Occipital lobe (tissue), 2 donors: Measurements from ENCODE around the gene PRLH. TPM values are rescaled to one million over a fixed set of nuclear protein-coding genes. Genes with fewer than 3 reads are reported as not detected.

ENCODE experiments used
- DNase-seq: peaks from one replicate; lab custom pipeline; 2025; lab: John Stamatoyannopoulos, UW
- total RNA-seq: library from RNA; depleted of rRNA; stranded (reverse); fragments of >200 nt; gene quantifications from one replicate; pipeline ENCODE4 v1.2.3, GENCODE V29; 2014

Gene PRLH, protein sequence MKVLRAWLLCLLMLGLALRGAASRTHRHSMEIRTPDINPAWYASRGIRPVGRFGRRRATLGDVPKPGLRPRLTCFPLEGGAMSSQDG
- total RNA-seq = not detected

DNA sequence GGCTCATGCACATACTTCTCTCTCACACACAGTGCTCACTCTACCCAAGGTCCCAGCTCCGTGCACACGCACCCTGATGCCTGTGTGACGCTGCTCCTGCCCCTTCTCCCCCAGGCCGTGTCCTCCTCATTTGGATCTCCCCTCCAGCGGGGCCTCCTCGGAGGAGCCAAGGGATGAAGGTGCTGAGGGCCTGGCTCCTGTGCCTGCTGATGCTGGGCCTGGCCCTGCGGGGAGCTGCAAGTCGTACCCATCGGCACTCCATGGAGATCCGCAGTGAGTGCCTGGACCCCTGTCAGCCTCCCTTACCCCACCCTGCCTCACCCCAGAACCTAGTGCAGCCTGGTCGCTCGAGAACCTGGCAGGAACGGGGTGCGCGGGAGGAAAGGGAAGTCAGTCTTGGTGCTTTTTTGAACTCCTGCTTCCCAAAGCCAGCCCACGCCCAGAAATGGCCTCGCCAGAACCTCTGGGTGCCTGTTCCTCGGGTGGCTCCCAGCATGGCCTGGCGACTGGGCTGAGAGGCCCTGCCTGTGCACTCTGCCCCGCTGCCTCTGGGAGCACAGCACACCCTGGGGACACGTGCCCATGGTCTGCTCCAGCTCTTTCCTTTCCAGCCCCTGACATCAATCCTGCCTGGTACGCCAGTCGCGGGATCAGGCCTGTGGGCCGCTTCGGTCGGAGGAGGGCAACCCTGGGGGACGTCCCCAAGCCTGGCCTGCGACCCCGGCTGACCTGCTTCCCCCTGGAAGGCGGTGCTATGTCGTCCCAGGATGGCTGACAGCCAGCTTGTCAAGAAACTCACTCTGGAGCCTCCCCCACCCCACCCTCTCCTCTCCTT is at the start of gene PRLH:
PRLH (plus strand) TSS at position 174 of the 835 bp plus-strand sequence; CDS start at position 174, 0 bp downstream.
- no peak for DNase-seq

DNA sequence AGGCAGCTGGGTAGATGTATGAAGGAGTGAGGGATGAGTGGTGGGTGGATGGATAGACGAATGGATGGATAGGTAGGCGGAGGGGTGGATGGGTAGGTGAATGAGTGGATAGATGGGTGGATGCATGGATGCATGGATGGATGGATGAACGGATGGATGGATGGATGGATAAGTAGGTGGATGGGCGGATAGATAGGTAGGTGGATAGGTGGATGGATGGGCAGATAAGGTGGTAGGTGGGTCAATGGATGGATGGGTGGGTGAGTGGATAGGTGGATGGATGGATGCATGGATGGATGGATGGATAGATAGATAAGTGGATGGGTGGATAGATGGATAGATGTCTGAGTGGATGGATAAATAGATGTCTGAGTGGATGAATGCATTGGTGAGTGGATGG is 49.2 kb upstream of the PRLH start:
- DNase-seq = no peak

DNA sequence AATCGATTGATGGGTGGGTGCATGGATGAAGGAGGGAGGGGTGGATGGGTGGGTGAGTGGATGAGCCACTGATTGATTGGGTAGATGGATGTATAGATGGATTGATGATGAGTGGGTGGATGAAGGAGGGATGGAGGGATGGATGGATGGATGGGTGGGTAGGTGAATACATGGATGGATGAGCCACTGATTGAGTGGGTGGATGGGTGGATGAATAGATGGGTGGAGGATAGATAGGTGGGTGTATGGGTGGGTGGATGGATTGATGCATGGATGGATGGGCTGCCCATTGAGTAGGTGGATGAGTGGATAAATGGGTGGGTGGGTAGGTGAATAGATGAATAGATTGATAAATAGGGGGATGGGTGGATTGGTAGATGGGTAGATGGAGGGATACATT is 48.4 kb upstream of the PRLH start:
- DNase-seq = no peak

DNA sequence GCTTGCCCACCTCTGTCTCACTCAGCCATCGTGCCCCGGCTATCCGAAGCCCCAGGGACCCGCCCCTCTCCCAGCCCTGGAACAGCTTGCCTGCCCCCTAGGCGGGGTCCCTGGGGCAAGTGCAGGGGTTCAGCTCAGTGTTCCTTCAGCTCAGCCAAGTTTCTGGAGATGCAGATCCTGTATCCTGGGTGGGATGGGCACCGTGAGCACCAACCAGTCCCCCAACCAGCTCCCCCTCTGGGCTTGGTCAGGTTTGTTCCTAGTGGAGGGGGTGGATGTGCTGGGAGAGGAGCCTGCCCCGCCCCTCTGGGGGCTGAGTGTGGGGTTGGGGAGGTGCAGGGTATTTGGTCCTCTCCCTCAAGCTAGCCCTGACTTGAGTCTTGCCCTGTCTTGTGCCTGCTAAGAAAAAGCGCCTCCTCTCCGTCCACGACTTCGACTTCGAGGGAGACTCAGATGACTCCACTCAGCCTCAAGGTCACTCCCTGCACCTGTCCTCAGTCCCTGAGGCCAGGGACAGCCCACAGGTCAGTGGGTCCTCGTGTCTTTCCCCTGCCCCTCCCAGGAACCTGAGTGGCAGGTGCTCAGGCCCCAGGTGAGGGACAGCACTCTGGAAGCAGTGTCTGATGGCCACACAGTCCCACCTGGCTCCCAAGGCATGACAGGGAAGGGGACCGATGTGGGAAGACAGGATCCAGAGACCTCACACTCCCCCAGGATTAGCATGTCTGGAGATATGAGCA is 46.7 kb upstream of the PRLH start:
- DNase-seq = no peak

DNA sequence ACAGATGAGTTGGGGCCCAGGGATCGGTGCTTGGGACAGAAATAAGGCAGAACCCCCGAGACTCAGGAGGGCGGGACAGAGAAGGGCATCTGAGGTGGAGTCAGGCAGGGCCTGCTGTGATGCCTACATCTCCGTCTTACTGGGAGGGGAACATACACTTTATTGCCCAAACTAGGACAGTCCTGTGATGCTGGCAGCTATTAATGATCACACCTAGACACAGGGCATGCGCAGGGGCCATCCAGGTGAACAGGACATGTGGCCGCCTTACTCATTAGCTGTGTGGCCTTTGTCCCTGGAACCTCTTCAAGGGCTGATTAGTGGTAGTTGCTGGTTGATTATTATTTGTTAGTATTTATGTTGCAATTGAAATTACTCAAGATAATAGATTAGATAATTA is 46.1 kb upstream of the PRLH start:
- no peak for DNase-seq

DNA sequence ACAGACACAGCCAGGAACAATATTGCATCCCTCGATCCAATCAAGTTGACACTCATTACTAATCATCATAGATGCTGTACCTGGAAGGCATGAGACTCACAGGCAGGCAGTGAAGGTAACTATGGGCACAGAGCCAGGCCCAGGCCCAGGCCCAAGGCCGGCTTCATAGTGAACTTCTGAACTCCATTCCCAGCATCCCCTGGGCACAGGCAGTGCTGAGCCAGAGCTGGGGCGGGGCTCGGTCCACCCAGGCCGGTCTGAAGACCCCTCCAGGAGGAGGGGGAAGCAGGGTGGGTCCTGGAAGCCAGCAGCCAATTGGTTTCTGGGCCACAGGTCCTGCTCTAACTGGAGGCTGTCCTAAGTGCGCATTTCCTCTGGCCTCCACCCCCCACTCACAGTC is 41.7 kb upstream of the PRLH start:
- DNase-seq = no peak

DNA sequence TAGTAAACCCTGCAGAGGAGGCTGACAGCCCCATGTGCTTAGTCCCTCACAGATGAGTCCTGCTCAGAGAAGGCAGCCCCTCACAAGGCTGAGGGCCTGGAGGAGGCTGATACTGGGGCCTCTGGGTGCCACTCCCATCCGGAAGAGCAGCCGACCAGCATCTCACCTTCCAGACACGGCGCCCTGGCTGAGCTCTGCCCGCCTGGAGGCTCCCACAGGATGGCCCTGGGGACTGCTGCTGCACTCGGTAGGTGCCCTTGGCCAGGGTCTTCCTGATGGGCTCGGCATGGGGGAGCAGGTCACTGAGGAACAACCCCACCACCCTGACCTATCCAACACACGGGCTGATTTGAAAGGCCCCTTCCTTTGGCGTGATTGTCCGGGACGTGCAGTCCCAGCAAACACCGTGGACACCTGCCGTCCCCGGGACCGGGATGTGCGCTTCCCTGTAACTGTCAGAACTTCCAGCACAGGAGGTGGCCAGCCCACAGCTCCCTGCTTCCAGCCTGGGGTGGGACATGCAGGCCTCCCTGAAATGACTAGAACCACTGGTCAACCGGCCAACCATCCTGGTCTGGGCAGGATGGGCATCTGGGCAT is 40.7 kb upstream of the PRLH start:
- no peak for DNase-seq

DNA sequence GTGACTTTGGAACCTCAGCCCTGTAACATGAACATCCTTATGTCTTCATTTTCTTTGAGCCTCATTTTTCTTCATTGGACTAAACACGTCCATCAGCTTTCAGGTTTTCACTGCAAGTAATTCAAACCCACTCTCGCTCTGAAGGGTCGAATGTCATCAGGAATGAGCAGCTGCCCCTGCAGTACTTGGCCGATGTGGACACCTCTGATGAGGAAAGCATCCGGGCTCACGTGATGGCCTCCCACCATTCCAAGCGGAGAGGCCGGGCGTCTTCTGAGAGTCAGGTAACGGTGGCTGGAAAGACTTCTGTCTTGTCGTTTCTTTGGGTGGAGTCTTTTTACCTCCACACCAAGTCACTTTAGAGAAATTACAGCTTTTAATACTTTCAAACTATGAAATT is 39.1 kb upstream of the PRLH start:
- no peak for DNase-seq

DNA sequence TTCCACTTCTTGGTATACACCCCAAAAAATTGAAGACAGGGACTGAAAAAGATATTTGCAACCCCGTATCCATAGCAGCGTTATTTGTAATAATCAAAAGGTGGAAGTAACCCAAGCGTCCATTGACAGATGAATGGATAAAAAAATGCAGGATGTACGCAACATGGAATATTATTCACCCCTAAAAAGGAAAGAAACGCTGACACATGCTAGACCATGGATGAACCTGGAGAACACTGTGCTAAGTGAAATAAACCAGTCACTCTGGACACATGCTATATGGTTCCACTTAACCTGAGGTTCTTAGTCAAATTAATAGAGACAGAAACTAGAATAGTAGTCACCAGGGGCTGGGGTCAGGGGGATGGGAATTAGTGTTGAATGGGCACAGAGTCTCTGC is 38.6 kb upstream of the PRLH start:
- DNase-seq = no peak

DNA sequence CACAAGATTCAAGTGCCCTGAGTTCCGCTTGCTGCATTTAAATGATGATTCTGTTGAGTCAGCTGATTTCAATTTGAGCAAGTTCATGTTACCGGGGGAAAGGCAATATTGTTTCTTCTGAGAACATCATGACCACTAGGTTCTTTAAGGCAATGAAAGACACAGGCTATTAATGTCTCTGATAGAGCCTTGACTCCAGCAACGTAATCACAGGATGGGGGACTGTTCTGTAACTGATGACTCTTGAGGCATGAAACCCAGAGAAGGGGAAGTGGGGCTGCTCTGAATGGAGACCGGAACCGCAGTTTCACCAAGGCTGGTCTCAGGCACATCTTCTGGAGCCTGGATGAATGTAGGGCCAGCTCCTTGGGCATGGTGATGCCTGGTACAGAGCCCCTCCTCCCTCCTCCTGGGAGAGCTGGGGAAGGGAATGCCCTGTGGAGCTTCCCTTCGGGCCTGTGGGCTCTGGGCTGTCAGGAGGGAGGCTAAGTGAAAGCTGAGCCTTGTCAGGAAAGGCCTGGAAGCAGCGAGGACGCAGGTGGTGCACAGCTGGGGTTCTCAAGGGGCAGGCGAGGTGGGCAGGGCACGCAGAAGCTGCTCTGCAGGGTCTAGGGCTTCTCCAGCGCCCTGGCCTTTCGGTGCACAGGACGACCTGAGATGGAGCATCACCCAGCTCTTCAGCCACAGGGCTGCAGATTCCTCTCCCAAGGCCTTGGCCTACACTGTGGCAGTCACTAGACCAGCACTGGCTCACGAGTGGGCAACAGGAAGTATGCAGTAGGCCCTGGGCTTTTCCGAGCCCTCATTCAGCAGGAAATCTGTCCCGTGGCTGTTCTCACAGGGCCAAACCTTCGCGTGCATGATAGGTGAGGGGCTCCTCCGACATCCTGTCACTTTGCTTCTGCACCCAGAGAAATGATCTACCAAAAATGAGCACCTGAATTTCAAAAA is 36.6 kb upstream of the PRLH start:
- DNase-seq = no peak

DNA sequence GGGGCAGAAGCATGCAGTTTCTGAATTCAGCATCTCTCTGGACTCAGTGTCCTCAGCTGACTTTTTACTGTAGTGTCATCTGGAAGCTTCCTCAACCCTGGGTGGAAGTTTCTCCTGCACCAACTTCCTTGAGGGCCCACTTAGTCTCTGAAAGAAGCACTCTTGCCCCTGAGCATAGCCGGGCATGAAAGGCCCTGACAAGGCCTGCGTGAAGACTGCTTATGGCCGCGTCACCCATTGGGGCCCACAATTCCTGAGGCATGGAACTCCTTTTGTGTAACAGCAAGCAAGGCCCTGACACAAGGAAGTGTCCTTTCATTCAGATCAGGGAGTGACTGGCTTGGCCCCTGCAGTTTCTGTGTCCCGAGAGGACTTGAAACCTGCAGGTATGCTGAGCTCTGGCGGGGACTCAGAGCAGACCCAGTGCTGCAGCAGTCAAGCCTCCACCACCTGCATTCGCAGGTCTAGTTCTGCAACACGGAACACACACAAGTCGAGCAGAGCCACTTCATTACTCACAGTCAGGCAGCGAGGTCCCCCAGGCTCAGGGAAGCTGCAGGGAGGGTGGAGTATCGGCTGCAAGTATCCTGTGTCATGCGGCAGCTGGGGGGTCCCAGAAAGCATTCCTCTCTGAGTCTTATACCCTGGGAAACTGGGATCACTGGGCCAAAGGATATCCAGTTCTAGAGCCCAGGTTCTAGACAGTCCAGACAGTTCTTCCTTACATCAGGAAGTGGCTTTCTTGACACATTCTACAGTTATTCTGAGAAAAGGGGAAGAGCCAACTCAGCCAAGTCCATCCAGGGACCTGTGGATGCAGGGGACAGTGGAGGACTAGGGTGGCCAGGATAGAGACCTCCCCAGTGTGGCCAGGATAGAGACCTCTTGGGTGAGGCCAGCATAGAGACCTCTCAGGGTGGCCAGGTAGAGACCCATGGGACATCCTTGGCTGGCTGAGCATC is 35.6 kb upstream of the PRLH start:
- DNase-seq = no peak

DNA sequence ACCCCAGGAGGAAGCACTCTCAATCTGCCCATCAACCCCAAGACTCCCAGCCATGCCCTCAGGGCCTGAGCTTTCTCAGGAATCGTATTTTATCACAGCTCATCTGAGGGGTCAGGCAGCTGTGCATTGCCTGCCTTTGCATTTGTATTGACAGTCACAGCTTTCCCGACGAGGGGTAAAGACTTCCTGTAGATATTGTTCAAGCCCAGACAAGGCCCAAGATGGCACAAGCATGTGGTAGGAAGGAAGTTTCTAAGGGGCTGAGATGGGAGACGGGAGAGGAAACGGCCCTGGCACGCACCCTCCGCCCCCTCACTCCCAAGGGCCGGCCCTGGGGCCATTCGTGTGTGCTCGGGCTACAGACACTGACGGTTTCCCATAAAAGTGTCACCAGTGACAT is 34.2 kb upstream of the PRLH start:
- DNase-seq = no peak

DNA sequence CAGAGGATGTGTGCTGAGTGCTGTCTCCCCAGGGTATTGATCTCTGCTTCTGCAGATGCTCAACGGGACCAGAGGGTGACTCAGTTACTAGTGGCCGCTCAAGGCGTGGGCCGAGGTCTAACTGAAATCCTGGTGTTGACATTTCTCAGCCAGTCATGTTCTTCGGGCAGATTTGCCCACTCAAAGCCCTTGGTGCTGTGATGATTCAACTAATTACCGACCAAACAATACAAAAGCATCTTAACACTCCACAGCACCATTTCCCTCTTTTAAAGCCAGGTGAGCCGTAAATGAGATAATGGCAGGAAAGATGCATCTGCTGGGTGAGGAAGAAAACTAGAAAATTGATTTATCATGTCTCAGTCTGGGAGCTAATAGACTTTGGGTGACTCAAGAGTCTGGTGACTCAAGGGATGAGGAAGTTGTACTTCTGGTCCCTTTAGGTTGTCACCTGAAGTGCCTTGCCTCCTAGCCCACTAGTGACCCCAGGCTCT is 32.7 kb upstream of the PRLH start:
- no peak for DNase-seq

DNA sequence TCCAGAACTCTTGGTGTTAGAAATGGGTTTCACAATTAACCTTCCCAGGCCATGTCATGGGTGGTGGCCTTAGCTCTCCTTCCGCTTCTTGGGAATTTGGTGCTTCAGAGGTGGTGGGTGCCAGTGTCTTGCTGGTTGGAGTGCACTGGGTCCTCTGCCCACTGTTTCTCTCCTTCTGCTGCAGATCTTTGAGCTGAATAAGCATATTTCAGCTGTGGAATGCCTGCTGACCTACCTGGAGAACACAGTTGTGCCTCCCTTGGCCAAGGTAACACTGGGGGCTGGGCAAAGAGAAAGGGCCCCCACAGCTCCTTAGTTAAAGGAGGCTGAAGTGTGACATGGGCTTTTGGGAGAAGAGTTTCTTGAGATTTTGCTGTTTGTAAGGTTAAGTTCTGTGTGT is 32.0 kb upstream of the PRLH start:
- no peak for DNase-seq

DNA sequence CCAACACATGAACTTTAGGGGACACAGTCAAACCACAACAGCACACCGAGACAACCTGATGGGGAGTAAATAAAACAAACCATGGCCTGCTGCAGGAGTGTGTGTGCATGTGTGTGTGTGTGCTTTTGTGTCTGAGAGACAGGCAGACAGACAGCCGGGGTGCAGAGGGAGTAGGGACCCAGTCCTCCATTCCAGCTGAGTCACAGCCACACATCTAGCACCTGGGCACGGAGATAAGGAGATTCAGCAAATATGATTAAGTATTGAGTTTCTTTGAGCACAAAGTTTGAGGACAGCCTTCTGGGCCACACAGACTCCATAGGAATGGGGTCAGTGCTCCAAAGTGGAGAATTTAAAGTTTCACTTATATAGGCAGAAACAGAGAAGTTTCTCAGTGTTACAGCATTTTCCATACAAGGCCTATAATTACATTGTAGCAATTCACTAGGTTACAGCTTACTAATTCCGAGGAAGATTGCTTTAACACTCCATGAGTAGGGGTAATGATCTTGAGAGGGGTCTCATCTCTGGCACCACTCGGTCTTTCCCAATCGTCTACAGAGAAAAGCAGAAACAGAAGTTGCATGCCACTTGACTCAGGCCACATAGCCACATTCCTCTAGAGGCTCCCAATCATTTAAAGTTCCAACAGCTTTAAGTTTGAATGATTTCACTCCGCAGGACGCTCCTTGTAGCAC is 30.8 kb upstream of the PRLH start:
- DNase-seq = no peak

DNA sequence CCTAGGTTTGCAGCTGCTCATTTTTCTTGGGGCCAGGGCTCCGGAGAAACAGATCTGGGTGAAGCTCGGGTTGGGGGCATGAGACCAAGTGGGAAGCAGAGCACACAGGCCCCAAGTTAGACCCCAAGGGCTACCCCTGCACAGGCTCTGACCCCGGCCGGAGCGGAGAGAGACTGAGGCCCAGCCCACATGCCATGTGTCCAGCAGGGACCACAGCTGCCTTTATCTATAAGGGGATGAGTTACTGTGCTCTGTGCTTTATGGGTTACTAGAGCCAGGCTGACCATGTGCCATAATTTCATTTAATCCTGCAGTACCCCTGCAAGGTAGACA is 30.3 kb upstream of the PRLH start:
- no peak for DNase-seq

DNA sequence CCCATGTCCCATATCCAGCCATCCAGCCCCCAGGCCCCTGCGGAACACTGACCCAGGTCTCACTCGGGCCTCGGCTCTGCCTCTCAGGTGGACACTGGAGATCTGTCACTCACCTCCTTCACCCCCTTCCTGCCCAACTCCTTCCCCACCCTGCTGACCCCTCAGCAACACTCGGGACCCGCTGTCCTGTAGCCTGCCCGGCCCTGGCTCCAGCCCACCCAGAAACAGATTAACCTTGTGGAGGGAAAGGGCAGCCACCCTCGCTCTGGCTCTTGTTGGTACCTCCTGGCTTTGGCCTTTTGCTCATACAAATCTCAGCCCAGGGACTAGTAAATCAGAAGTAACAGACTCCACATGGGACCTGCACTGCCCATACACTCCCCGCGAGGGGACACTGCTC is 29.8 kb upstream of the PRLH start:
- DNase-seq = no peak

DNA sequence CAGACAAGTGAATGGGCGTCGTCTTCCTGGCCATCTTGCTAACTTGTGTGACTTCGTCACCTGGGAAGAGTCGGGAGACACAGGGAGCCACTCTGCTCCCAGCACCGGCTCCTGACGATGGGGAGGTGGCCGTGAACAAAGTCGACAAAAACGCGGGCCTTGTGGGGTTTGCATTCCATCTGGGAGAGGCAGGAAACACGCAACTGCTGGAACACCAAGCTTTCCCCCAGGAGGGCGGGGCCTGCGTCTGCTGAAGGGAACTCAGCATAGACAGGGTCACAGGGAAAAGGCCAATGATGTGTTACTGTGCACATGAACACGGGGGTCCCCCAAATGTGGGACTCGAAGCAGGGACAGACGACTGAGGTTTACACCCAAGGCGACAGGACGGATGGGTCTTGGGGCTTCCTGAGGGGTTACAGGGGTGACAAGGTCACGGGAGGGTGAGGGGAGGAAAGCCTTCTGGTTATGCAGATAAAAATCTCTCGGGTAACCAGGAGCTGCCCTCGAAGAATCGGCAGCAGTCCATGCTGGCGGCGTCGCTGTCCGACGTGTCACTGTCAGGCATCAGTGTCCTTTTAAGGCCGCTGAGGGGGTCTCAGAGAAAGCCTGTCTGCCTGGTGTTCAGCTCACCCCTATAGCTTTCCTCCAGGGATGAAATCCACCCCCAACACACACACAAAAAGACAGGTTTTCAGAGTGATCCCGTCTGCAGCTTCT is 28.2 kb upstream of the PRLH start:
- DNase-seq = no peak

DNA sequence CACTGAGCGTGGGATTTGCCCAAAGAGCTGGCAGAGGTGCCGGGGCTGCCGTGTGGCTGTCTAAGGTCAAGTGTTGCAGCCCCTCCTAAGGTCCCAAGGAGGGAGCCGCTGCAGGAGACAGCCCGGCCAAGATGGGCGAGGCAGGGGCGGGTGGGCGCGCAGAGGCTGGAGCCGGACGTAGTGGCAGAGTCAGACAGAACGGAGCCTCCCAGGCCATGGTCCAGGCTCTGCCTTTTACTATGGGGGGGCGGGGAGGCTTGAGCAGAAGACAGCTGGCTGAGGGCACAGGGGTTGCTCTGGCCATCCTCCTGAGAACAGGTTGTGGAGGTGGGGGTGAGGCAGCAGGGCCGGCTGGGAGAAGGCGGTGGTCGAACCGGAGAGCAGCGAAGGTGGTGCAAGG is 27.5 kb upstream of the PRLH start:
- DNase-seq = no peak
